Gastrocnemius medialis (tissue), 4 donors: ENCODE measurements around the gene RAD51C.
A peak's percentile ranks its signal among the peaks of the same experiment; 100 is the strongest.

Source experiments
- POLR2A ChIP-seq, 2 donors: fragments of 450-650 bp; IDR thresholded peaks; one replicate each; pipeline ENCODE4 v1.6.1; 2017; ENCODE audit warnings: antibody characterized with exemption in 2 of 2, mild to moderate bottlenecking in 2 of 2, moderate library complexity in 2 of 2
- TF ChIP-seq, protein P1 (sequence below), 5 experiments: fragments of 450-650 bp in 3 of 5; fragments of 200-600 bp in 2 of 5; sonication (generic) in 2 of 5; IDR thresholded peaks in 4 of 5; conservative IDR thresholded peaks in 1 of 5; 1 replicate in 4 of 5; 2 replicates in 1 of 5; pipeline ENCODE4 v1.5.1; 2016 to 2019; ENCODE audit warnings: antibody characterized with exemption in 5 of 5, mild to moderate bottlenecking in 3 of 5, moderate library complexity in 3 of 5

DNA sequence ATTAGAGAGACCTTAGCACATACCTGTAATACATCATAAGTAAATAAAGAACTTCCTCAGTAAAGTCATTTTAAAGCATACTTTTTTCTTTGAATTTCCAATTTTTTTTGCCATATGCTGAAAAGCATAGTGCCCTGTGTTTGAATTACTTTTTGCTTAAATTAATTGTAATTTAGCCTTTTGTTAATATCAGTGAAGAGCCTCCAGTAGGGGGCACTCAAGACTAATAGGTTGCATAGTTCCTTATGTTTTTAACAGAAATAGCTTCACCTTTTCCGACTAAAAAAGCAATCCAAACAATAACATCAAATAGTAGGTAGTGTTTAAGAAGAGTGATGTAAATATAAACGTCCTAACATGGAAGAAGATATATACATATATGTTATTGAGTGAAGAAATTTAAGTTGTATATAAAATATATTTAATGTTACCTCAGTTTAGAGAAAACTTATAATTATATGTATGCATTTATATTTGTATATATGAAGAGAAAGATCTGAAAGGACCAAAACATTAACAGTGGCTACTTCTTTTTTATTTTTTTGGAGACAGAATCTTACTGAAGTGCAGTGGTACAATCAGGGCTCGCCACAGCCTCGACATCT is 18.6 kb downstream of the RAD51C start:
- TF ChIP-seq, protein P1, sequence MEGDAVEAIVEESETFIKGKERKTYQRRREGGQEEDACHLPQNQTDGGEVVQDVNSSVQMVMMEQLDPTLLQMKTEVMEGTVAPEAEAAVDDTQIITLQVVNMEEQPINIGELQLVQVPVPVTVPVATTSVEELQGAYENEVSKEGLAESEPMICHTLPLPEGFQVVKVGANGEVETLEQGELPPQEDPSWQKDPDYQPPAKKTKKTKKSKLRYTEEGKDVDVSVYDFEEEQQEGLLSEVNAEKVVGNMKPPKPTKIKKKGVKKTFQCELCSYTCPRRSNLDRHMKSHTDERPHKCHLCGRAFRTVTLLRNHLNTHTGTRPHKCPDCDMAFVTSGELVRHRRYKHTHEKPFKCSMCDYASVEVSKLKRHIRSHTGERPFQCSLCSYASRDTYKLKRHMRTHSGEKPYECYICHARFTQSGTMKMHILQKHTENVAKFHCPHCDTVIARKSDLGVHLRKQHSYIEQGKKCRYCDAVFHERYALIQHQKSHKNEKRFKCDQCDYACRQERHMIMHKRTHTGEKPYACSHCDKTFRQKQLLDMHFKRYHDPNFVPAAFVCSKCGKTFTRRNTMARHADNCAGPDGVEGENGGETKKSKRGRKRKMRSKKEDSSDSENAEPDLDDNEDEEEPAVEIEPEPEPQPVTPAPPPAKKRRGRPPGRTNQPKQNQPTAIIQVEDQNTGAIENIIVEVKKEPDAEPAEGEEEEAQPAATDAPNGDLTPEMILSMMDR (IDR thresholded peaks at IDR 0.05 in 4 of 5, conservative IDR thresholded peaks at IDR 0.05 in 1 of 5): peak; percentile 24 to 61 (median 41)
- TF ChIP-seq POLR2A (IDR thresholded peaks at IDR 0.05): no peak
